Measurements from ENCODE around the gene C13orf46. TPM values are rescaled to one million over a fixed set of nuclear protein-coding genes. Genes with fewer than 3 reads are reported as not detected.

The C13orf46 gene
- total RNA-seq, 1 donor from 2014 or later, result 0.29 TPM

DNA sequence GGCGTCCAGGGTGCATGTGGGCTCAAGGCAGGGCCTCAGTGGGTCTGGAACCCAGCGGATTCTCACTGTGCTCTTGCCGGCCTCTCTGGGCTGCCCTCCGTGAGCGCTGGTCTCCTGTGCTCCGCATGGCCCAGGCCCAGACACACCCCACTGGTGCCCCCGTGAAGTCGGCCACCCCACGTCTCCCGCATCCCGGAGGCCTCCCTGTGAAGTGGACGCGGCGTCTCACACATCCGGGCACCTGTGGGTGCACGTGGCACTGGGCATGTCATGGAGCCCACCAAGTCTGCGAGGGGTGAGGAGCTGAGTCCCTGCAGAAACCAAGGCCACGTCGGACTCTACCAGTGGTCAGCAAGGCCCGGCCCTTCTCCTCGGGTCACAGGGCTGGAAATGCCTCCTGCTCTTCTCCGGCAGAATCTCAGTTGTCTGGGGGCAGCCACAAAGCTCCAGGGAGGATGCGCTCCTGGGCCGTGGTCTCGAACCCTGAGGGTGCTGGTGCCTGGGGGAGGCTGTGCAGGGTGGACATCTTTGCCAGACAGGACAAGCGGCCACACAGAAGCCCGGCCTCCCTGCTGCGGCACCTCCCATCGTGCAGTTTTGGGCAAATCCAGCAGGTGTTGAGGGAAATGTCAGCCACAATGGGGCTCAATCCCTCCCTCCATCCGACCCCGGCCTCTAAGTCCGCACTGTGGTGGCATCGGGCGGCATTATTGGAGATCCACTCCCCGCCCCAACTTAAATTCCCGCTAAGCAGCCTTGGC lies 2.2 kb downstream of the C13orf46 start:
- Mint-ChIP-seq H3K4me3 (no peak overlapping the region), H3K36me3 (no peaks in the 10 kb centered on the region), H3K27me3 (no peaks in the 10 kb centered on the region), H3K9me3 (no peaks in the 10 kb centered on the region), H3K27ac (no peak overlapping the region), H3K4me1 (ENCODE audit: unreplicated experiment) (no peaks in the 10 kb centered on the region)
- DNase-seq (ENCODE audit: extremely low spot score, unreplicated experiment), result no peak
- TF ChIP-seq, protein P1, sequence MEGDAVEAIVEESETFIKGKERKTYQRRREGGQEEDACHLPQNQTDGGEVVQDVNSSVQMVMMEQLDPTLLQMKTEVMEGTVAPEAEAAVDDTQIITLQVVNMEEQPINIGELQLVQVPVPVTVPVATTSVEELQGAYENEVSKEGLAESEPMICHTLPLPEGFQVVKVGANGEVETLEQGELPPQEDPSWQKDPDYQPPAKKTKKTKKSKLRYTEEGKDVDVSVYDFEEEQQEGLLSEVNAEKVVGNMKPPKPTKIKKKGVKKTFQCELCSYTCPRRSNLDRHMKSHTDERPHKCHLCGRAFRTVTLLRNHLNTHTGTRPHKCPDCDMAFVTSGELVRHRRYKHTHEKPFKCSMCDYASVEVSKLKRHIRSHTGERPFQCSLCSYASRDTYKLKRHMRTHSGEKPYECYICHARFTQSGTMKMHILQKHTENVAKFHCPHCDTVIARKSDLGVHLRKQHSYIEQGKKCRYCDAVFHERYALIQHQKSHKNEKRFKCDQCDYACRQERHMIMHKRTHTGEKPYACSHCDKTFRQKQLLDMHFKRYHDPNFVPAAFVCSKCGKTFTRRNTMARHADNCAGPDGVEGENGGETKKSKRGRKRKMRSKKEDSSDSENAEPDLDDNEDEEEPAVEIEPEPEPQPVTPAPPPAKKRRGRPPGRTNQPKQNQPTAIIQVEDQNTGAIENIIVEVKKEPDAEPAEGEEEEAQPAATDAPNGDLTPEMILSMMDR (conservative IDR thresholded peaks at IDR 0.05), result no peak

DNA sequence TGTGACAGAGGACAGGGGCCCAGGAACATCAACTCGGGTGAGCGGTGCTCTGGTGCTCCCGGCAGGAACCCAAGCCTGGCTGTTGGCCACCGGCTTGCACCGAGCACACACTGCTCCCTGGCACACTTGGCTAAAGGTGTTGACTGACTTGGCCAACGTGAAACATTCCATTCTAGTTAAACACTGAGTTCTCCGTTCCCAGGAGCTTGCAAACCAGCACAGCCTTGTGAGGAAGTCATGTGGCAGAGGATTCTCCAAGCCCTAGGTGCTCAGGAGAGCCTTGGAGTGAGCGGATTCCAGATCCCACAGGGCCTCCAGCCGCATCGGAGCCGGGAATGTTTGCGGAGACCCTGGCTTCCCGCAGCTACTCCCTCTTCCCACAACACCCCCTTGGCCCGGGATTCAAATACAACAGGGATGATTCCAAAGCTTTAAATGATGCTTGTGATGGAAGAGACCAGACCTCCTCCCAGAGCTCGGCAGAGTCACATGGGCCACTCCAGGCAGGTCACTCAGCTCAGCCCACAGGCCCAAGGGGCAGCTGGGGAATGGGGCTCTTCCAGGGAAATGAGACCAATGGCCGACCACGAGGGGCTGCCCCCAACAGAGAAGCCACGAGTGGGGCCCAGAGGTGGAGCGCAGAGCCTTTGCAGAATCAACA lies 2.9 kb downstream of the C13orf46 start:
- Mint-ChIP-seq H3K9me3 (no peaks in the 10 kb centered on the region), H3K36me3 (no peaks in the 10 kb centered on the region), H3K4me1 (ENCODE audit: unreplicated experiment) (no peaks in the 10 kb centered on the region), H3K27me3 (no peaks in the 10 kb centered on the region), H3K27ac (no peak overlapping the region), H3K4me3 (no peak overlapping the region)
- no peak for DNase-seq (ENCODE audit: extremely low spot score, unreplicated experiment)
- TF ChIP-seq, protein P1 (conservative IDR thresholded peaks at IDR 0.05), result no peak

DNA sequence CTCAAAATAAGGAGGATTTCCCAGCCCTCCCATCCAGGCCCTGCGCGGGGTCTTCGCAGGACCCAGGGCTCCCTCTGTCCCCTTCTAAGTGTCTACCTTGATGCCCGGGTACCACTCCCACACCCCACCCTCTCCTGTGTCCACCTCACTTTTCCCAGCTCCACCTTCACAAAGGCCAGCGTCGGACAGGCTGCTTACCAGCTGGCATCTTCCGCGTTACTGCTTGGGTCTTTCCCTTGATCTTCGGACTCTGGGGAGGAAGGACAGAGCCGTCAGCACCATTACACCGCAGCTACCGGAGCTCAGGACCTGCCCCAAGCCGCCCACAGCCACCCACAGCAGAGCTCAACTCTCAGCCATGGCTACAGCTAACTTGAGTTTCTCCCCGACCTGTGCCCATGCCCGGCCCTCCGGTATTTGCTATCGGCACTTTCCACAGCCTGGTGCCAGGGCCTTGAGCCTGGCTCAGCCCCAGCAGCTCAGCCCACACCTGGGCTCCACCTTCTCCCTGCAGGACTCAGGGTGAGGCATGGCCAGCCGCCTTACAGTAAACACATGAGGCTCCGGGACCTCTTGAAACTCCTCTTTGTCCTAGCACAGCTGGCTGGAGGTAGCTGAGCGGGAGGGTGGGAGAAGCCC lies 3.8 kb downstream of the C13orf46 start:
- Mint-ChIP-seq H3K4me1 (ENCODE audit: unreplicated experiment) (no peaks in the 10 kb centered on the region), H3K4me3 (no peak overlapping the region), H3K36me3 (no peaks in the 10 kb centered on the region), H3K9me3 (no peaks in the 10 kb centered on the region), H3K27me3 (no peaks in the 10 kb centered on the region), H3K27ac (no peak overlapping the region)
- no peak for DNase-seq (ENCODE audit: extremely low spot score, unreplicated experiment)
- TF ChIP-seq, protein P1 (conservative IDR thresholded peaks at IDR 0.05), result no peak

DNA sequence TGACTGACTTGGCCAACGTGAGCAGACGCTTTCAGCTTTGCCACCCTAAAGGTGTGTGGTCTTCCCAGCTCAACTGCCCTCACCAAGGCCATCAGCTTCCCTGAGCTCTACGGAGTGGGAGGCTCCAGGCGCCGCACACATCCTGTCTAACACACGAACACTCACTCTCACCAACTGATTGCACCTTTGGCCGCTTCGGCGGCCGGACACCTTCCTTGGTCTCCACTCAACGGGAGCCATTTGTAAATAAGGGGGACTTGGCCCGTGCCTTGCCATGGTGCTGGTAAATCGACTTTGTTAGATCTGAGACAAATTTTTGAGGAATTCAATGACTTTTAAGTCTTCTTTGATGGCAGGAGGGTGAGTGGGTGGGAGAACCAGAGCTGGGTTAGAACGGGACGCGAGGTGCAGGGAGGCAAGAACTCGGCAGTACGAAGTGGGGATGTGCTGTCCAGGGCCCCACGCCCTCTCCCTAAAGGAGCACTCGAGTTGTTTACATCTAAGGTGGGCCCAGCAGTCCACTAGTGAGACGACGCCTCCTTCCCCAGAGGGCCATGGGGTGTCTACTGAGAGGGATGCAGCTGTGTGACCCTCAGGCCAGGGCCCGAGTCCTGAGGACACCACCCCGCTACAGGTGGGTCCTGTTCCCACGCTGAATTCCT lies 4.4 kb downstream of the C13orf46 start:
- no peak overlapping the region for H3K4me3 Mint-ChIP-seq
- DNase-seq (ENCODE audit: extremely low spot score, unreplicated experiment), result no peak
- no peaks in the 10 kb centered on the region for H3K4me1 Mint-ChIP-seq (ENCODE audit: unreplicated experiment)
- no peak overlapping the region for H3K27ac Mint-ChIP-seq
- TF ChIP-seq, protein P1 (conservative IDR thresholded peaks at IDR 0.05), result no peak
- H3K27me3 Mint-ChIP-seq, result no peaks in the 10 kb centered on the region
- no peaks in the 10 kb centered on the region for H3K36me3 Mint-ChIP-seq
- no peaks in the 10 kb centered on the region for H3K9me3 Mint-ChIP-seq

DNA sequence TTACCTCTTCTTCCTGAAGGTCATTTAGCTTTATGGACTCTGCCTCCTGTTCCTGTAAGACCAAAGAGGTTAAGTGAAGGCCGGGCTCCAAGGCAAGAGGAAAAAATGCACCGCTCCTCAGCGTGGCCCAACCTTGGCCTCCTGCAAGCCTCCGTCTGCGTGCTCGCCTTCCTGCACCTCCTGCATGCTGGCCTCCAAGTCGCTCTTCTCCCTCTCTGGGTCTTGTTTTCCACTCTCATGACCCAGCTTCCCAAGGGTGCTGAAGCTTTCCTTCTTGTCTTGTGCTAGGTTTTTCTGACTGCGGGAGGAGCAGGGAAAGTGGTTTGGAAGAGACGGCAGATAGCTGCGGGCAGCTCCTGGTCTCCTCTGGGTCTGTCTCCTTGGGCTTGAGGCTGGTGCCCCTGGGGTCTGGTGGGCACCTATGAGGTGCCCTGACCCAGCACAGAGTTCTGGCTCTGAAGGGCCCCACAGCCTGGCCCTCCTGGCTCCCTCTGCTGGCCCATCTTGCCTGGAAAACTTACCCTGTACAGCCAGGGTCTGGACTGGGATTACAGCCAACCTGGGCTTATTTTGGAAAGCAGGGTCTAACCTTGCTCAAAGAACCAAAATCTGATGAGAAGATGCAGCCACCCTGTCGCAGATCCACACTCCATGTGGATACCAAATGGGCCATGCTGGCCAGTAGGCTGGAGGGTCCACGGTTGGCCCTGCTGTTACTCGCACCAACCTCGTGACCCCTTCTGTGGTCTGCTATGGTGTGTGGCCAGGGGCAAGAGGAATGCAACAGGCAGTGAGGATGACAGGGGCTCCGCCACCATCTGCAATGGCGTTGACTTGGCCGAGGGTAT lies 5.2 kb downstream of the C13orf46 start:
- TF ChIP-seq, protein P1 (conservative IDR thresholded peaks at IDR 0.05), result no peak
- Mint-ChIP-seq H3K27ac (no peak overlapping the region), H3K4me1 (ENCODE audit: unreplicated experiment) (no peaks in the 10 kb centered on the region), H3K9me3 (no peaks in the 10 kb centered on the region), H3K4me3 (no peak overlapping the region), H3K36me3 (no peaks in the 10 kb centered on the region), H3K27me3 (no peaks in the 10 kb centered on the region)
- no peak for DNase-seq (ENCODE audit: extremely low spot score, unreplicated experiment)
